ENCODE results near the gene AKAP8L.

Gene AKAP8L

DNA sequence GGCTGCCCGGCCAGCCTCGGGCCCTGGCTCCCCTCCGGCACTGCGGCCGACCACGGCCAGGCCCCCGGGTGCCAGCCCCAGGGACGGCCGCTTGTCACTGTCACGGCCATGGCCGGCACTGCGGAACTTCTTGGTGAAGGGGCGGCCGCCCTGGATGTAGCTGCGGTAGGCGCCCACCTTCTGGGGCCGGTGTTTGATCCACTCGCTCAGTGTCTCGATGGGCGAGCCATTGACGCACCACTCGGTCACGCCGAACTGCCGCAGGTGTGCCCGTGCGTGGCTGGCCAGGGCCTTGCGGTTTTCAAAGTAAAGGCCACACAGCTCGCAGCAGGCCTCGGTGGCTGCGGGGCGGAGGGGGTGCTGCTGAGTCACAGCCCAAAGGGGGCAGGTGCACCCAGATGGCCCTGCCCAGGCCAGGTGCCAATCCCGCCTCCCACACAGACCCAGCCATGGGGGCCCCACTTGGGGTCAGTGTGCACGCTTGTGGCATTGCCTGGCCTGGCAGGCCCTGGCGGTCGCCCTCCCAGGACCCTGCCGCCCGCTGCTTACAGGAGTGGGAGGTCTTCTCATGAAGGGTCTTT, 6.0 kb upstream of the AKAP8L start:
- no peak overlapping the region for H3K4me3 ChIP-seq (ENCODE audit: low read depth, low read length)
- TF ChIP-seq, protein P1, sequence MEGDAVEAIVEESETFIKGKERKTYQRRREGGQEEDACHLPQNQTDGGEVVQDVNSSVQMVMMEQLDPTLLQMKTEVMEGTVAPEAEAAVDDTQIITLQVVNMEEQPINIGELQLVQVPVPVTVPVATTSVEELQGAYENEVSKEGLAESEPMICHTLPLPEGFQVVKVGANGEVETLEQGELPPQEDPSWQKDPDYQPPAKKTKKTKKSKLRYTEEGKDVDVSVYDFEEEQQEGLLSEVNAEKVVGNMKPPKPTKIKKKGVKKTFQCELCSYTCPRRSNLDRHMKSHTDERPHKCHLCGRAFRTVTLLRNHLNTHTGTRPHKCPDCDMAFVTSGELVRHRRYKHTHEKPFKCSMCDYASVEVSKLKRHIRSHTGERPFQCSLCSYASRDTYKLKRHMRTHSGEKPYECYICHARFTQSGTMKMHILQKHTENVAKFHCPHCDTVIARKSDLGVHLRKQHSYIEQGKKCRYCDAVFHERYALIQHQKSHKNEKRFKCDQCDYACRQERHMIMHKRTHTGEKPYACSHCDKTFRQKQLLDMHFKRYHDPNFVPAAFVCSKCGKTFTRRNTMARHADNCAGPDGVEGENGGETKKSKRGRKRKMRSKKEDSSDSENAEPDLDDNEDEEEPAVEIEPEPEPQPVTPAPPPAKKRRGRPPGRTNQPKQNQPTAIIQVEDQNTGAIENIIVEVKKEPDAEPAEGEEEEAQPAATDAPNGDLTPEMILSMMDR (IDR thresholded peaks at IDR 0.05; ENCODE audit: low read depth, low read length) = no peak

DNA sequence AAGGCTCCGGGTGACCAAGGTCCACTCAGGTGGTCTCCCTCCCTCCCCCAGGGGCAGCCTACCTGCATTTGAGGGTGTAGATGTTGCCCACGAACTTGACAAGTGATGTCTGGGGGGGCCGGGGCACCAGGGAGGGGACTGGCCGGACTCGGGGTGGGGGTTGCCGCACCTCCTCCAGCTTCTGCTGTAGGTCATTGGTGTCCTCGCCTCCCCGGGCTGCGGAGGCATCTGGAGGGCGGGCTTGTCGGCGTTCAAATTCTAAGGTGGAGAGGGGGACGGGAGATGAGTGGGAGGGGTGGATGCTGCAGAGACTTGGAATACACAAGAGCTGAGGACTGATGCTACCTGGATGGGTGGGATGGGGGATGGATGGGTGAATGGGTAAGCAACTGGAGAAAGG, 5.3 kb upstream of the AKAP8L start:
- TF ChIP-seq, protein P1 (IDR thresholded peaks at IDR 0.05; ENCODE audit: low read depth, low read length) = no peak

DNA sequence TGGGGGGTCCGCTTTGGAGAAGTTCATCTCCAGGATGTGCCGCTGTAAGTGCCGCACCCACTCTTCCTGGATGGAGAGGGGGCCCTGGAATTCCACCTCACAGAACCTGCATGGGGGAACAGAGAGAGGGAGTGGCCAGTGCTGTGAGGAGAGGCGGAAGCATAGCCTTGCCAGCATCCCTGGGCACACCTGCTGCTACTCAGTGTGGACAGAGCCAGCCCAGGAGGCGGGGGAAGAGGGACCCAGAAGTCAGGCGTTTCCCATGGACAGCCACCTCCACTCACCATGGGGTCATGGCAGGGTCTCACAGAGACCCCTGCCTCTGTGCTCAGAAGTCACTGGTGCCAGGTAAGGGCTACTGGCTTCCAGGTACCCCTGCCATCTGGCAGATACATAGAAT, 4.3 kb upstream of the AKAP8L start:
- TF ChIP-seq, protein P1 (IDR thresholded peaks at IDR 0.05; ENCODE audit: low read depth, low read length) = no peak
- no peak overlapping the region for H3K4me3 ChIP-seq (ENCODE audit: low read depth, low read length)

More for the DNA sequence above, 5.3 kb upstream of the AKAP8L start:
- no peak overlapping the region for H3K4me3 ChIP-seq (ENCODE audit: low read depth, low read length)

DNA sequence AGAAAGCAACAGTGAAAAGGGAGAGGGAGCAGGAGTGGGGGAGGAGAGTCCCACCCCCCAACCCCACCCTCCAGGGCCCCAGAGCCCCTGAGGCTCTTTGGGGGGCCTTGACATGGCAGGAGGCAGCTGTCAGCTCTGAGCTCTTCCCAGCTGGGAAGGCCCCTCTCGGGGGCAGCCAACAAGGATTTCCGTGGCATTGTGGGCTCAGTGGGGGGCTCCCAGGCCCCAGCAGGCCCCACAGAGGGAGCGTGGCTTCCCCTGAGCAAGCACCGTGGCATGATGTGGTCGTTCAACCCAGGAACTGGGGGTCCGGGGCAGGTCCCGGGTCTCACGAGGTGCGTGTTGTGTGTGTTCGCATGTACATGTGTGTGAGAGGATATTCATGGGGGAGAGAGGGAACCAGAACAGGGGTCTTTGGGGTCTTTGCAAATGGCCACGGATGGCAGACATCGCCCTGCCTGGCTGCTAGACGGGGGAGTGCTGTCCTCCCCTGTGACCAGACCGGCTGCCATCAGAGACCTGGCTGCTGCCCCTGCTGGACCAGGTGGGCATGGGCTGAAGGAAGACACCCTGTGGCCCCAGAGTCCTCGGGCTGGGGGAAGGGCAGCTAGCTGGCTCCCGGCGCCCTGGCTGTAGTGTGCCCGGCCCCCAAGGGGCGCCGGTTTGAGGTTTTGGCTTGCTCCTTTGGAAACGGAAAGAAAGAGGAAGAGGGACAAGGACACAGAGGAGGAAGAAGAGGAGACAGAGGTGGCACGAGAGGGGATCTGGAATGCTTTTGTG, 3.7 kb upstream of the AKAP8L start:
- H3K4me3 ChIP-seq (ENCODE audit: low read depth, low read length) = no peak overlapping the region
- TF ChIP-seq, protein P1 (IDR thresholded peaks at IDR 0.05; ENCODE audit: low read depth, low read length) = no peak

DNA sequence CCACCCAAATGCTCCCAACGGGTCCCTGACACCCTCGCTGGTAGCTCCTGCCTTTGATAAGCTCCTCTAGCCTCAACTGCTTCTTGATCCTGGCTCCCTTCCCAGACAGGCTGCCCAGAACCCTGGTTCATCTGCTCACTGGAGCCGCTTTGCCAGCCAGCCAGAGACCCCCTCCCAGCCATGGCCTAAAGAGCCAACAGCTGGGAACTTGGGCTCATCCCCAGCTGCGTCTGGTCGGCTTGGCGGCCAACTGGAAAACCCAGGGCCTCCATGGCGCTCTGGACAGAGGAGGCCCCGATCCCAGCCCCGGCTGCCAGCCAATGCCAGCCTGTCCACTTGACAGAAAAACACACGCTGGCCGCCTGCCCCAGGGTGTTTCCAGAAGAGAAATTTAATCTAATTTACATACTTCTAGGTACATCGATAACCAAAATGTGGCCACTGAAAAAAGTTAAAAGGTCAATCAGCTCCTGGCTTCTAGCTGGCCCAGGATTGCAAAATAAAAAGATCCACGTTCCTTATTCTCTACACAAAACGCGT, 3.0 kb upstream of the AKAP8L start:
- TF ChIP-seq, protein P1 (IDR thresholded peaks at IDR 0.05; ENCODE audit: low read depth, low read length) = no peak

DNA sequence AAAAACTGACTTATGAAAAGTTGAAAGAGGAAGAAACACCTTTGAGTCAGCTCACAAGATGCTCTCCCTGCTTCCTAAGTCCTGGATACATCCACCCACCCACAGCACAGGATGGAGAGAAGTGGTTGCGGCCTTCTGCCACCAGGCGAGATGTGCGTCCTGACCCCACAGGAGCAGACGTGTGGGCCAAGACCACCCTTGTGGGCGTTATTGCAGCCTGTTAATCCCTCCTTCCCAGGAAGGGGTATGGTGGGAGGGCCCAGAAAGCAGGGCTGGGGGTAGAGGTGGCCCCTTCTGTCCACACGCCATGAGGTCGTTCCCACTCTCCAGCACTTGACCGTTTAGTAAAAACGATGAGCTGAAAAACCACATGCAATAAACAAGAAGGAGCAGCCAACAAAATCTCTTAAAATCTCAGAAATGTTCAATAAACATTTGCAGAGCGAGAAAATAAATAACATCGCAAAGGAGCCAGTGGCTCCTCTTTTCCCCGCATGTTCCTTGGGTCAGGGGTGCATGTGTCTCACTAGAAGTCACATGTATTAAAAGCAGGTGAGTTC, 2.4 kb upstream of the AKAP8L start:
- TF ChIP-seq, protein P1 (IDR thresholded peaks at IDR 0.05; ENCODE audit: low read depth, low read length) = no peak
- H3K4me3 ChIP-seq (ENCODE audit: low read depth, low read length) = no peak overlapping the region

More for the DNA sequence above, 3.0 kb upstream of the AKAP8L start:
- H3K4me3 ChIP-seq (ENCODE audit: low read depth, low read length) = no peak overlapping the region
